ENCODE data around the gene FAM133A. TPM values are rescaled to one million over a fixed set of nuclear protein-coding genes. Genes with fewer than 3 reads are reported as not detected.

Gene FAM133A
- total RNA-seq, 6 donors from 2014 or later: 0.07 TPM; not detected in 5

DNA sequence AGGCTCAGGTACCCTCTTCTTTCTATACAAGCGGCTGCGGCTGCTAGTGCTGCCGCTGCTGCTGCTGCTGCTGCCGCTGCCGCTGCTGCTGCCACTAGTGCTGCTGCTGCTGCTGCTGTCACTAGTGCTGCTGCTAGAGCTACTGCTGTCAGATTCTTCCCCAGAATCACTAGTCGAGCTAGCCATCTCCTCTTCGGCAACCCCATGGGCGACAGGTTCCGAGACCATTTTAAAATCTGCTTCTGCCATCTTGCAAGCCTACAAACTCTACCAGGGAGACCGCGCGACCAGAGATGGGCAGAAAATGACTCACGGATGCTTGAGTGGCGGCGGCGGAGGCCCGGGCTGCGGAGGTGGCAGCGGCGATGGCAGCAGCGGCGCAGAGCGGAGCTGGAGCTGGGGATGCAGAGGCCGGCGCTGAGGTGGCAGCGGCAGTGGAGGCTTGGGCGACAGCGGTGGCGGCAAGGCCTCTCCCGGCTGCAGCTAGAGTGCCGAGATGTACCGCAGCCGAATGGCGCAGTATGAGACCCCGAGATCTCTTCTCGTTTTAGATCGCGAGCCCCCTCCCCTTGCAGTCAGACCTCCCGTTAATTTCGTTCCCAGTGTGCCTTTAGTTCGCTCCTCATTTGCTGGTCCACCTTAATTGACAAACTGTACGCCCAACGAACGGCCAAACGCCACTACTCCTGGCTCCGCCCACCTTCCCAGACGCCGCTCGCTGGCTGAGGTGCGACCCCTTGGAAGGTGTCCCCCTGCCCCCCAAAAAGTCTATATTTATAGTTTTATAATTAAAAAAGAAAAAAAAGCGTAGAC, 744 bp upstream of the FAM133A start, which contains the start of gene NAP1L3:
NAP1L3 (minus strand) TSS at position 523 of the 813 bp plus-strand sequence; CDS start at position 249, 274 bp downstream.
- Histone ChIP-seq H3K9me3 (no peaks in the 10 kb centered on the region), H3K36me3 (no peaks in the 10 kb centered on the region), H3K27ac (peak within 1 kb of the TSS in 2 of 4 donors; percentile 13 to 42), H3K27me3 (no peaks in the 10 kb centered on the region), H3K4me1 (peaks cover 0 to 12% (median 3%) of the 10 kb centered on the region in 4 donors), H3K4me3 (peak within 1 kb of the TSS; percentile 13 to 61 (median 48))
- ATAC-seq (ENCODE audit: low FRiP score in 2 of 2): peak; percentile 76 to 97
- WGBS, 2 donors: 1 to 4% methylated on average over 17 to 51 of the region's 51 CpGs
- peak; percentile 38 to 86 for DNase-seq
- TF ChIP-seq EP300 (IDR thresholded peaks at IDR 0.05) (no peak), POLR2A (IDR thresholded peaks at IDR 0.05) (no peak), POLR2AphosphoS5 (IDR thresholded peaks at IDR 0.05) (no peak)
- TF ChIP-seq, protein P1, sequence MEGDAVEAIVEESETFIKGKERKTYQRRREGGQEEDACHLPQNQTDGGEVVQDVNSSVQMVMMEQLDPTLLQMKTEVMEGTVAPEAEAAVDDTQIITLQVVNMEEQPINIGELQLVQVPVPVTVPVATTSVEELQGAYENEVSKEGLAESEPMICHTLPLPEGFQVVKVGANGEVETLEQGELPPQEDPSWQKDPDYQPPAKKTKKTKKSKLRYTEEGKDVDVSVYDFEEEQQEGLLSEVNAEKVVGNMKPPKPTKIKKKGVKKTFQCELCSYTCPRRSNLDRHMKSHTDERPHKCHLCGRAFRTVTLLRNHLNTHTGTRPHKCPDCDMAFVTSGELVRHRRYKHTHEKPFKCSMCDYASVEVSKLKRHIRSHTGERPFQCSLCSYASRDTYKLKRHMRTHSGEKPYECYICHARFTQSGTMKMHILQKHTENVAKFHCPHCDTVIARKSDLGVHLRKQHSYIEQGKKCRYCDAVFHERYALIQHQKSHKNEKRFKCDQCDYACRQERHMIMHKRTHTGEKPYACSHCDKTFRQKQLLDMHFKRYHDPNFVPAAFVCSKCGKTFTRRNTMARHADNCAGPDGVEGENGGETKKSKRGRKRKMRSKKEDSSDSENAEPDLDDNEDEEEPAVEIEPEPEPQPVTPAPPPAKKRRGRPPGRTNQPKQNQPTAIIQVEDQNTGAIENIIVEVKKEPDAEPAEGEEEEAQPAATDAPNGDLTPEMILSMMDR (IDR thresholded peaks at IDR 0.05): no peak

DNA sequence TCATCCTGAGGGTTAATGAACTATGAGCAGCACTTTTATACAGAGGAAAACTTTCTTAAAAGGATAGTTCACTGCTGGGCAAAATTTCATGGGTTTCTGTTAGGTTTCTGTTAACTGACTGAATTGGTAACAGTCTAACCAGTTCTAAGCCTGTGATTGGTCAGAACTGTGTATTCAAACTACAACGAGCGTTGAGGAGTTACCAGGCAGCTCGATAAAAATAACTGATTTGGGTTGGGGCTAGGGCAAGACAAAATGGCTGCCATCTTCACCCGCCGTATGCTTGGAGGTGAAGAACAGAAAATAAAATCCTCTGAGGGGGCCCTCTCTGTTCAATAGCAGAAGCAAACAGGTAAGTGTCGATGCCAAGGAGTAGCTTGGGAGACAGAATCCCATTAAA, 22.0 kb downstream of the FAM133A start:
- Histone ChIP-seq H3K4me1 (no peaks in the 10 kb centered on the region), H3K27ac (no peak overlapping the region), H3K27me3 (no peaks in the 10 kb centered on the region), H3K36me3 (no peaks in the 10 kb centered on the region), H3K4me3 (no peak overlapping the region), H3K9me3 (no peaks in the 10 kb centered on the region)
- TF ChIP-seq POLR2AphosphoS5 (IDR thresholded peaks at IDR 0.05) (no peak), POLR2A (IDR thresholded peaks at IDR 0.05) (no peak), EP300 (IDR thresholded peaks at IDR 0.05) (no peak)
- TF ChIP-seq, protein P1 (IDR thresholded peaks at IDR 0.05): no peak
- no peak for DNase-seq
- ATAC-seq (ENCODE audit: low FRiP score in 2 of 2): no peak
- 92 to 93% methylated on average over 6 of the region's 6 CpGs for WGBS, 2 donors

DNA sequence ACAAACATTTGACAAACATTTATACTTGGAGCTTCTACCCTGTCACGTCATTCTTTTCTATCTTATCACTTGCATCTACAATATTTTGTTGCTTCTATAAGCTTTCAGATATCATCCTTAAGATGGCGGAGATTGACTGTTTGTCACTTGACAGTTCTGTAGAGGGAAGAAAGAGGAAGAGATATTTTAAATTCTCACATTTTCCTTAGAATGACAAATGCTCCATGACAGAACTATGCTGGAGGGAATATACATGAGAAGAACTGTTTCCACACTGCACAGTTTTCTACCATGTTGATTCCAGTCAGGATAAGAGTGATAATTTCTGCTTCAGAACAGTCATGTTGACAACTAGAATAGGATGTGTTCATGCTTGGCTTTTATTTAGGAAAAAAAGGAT, 29.7 kb downstream of the FAM133A start:
- Histone ChIP-seq H3K4me1 (no peaks in the 10 kb centered on the region), H3K27ac (no peak overlapping the region), H3K4me3 (no peak overlapping the region), H3K36me3 (no peaks in the 10 kb centered on the region), H3K9me3 (no peaks in the 10 kb centered on the region), H3K27me3 (no peaks in the 10 kb centered on the region)
- 70 to 72% methylated on average over 2 of the region's 2 CpGs for WGBS, 2 donors
- ATAC-seq (ENCODE audit: low FRiP score in 2 of 2): no peak
- TF ChIP-seq POLR2A (IDR thresholded peaks at IDR 0.05) (no peak), EP300 (IDR thresholded peaks at IDR 0.05) (no peak), POLR2AphosphoS5 (IDR thresholded peaks at IDR 0.05) (no peak)
- TF ChIP-seq, protein P1 (IDR thresholded peaks at IDR 0.05): no peak
- no peak for DNase-seq

DNA sequence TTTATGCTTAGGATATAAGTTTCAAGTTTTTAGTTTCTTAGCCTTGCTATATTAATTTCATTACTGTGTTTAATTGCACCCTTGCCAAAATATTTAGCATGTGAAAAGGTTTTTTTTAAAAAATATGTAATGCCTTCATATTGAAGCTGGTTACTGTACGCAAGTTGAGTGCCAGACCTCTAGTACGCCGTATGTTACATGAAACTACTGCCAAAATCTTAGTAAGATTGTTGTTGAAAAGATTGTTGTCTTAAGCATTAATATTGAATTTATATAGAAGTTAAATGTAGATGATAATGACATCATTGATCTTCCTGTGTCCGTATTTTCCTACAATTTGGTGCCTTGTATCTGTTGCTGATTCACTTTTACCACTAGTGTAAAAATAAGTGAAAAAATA, 37.1 kb downstream of the FAM133A start:
- TF ChIP-seq POLR2A (IDR thresholded peaks at IDR 0.05): no peak
- TF ChIP-seq, protein P1 (IDR thresholded peaks at IDR 0.05): no peak
- TF ChIP-seq EP300 (IDR thresholded peaks at IDR 0.05): no peak
- no peak for TF ChIP-seq POLR2AphosphoS5 (IDR thresholded peaks at IDR 0.05)
- Histone ChIP-seq H3K36me3 (no peaks in the 10 kb centered on the region), H3K4me3 (no peak overlapping the region), H3K9me3 (no peaks in the 10 kb centered on the region), H3K4me1 (no peaks in the 10 kb centered on the region), H3K27me3 (no peaks in the 10 kb centered on the region), H3K27ac (no peak overlapping the region)
- DNase-seq (no peak), ATAC-seq (ENCODE audit: low FRiP score in 2 of 2) (no peak)
- 88 to 90% methylated on average over 4 of the region's 4 CpGs for WGBS, 2 donors
